Measurements from ENCODE around the gene SMYD3.

GRCh38 chr1:246460406-246460805, 46.7 kb downstream of the SMYD3 start:
- TF ChIP-seq CTCF (conservative IDR thresholded peaks at IDR 0.05) (no peak), EZH2 (IDR thresholded peaks at IDR 0.05; ENCODE audit: low read depth) (no peak)
